Ramos (cell line): ENCODE results near the gene LRRC36.

Experiments used
- in situ Hi-C: fragments of 300-500 bp; cut with MboI; formaldehyde crosslinking; loops from one replicate; pipeline ENCODE4 v1.14.3; 2022; ENCODE audit warnings: low sequenced_read_pairs; ENCODE audit not compliant: unreplicated experiment

Gene LRRC36

DNA sequence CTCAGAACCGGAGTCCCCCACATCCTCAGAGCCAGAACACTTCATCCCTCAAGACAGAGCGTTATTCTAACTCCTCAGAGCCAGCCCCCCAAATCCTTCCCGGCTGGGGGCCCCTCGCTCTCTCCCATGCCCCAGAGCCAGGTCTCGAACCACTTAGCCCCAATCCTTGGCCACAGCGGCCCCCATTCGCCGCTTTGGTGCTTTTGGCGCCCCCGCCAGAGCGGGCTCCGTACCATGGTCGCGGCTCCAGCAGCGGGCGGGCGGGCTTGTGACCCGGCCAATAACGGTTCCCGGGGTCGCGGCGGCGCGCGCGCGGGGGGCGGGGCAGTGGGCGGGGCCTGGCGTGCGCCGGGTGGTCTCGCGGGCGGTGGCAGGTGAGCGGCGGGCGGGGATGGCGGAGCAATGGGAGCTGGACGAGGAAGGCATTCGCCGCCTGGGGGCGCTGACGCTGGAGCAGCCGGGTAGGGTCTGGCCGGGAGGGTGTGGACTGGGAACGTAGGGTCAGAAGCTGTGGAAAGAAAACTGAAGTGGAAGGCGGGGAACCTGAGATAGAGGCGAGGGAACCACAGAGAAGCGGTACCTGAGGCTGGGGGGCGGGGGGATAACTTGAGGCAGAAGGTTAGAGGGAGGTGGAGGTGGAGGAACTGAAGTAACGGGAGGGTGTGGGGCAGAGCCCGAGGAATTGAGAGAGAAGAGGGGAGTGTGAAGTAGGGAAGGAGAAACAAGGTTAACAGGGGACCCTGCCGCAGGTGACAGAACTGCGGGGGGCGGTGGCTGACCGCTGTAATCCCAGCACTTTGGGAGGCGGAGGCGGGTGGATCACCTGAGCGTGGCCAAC, at the start of gene LRRC36, which contains the start of gene KCTD19:
Gene LRRC36 (plus strand): TSS at position 344 of the 838 bp plus-strand sequence. CDS start 48 bp downstream, at position 392.
Gene KCTD19 (minus strand): TSS at position 270 of the 838 bp plus-strand sequence. CDS start 34 bp downstream, at position 236.
- in situ Hi-C loops, result no loop called here

DNA sequence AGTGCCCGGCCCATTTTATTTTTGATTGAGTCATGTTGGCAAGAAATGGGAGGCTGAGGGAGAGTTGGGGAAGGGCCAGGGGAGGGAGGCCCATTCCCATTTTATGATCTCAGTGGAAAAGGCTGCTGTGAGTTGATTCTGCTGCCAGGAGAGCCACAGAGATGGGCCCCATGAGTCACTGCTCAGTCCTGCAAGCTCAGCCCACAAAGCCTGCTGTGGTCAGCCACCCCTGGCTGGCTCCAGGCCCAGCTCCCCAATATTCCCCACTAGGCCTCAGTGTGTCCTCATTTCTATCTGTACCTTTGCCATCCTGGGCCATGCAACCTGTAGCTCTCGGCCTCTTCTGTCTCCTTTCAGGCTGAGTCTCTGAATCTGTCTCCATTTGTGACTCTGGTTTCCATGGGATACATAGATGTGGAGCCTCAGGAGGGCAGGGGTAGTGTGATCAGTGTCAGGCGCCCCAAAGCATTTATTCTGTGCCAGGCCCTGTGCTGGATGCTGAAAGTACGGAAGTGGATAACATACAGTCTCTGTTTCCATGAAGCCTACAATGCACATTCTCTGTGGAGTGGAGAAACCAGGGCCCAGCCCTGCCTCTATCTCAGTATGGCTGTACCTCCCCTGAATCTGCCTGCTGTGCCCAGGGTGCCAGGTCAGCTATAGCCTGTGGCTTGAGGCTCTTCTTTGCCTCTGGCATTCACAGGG, 49.2 kb upstream of the LRRC36 start:
- in situ Hi-C loops, result no loop called here

- in situ Hi-C loops, result no loop called here
These were observed 48.4 kb upstream of the LRRC36 start for GRCh38 chr16:67277999-67278772.

DNA sequence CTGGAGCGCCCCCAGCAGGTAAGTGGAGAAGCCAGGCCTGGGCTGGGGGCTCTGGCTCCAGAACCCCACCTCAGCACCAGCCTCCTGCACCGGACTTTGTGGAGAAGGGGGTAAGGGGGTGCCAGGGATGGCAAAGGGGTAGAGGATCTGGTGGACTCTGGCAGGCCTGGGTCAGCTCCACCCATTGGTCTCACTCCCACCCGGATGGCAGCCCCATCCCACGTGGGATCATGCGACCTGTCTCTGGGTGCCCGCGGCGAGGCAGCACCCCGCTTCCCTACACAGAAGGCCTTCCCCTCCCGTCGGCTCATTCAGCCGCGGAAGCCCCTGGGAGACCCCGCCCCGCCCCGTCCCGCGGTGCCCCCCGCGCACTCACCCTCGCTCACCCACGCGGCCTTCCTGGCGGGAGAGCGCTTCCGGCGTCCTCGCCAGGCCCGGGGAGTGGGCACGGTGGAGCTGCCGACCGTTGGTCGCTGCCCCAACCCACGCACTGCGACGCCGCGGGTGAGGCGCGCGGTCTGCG, 47.8 kb upstream of the LRRC36 start:
- in situ Hi-C loops, result no loop called here

- in situ Hi-C loops, result no loop called here
These were observed 47.1 kb upstream of the LRRC36 start, which contains the start of gene PLEKHG4 for GRCh38 chr16:67279296-67280089. Gene PLEKHG4 (plus strand): TSS chr16:67279532. CDS start chr16:67280045, 513 bp downstream.

DNA sequence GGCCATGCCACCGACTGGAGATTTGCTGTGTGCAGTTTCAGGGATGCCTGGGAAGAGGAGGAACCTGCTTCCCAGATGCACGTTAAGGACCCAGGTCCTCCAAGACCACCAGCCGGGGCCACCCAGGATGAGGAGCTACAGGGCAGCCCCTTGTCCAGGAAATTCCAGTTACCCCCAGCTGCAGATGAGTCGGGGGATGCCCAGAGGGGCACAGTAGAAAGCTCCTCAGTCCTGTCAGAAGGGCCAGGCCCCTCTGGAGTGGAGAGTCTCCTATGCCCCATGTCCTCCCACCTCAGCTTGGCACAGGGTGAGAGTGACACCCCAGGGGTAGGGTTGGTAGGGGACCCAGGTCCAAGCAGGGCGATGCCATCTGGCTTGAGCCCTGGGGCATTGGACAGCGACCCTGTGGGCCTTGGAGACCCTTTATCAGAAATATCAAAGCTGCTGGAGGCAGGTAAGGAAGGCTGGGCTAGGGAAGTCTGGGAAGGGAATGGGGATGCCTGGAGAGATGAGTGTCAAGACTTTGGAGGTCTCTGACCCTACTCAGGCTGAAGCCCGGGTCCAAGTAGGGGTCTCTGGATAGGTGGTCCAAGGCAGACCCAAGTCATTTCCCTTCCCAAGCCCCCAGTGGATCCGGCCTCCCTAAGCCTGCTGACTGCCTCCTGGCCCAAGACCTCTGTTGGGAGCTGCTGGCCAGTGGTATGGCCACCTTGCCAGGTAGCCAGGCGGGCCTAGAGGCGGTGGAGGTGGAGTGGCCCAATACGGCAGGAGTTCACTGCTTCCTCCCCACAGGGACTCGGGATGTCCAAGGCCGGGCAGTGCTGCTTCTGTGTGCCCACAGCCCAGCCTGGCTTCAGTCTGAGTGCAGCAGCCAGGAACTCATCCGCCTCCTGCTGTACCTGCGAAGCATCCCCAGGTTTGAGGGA, 46.3 kb upstream of the LRRC36 start:
- in situ Hi-C loops, result no loop called here

DNA sequence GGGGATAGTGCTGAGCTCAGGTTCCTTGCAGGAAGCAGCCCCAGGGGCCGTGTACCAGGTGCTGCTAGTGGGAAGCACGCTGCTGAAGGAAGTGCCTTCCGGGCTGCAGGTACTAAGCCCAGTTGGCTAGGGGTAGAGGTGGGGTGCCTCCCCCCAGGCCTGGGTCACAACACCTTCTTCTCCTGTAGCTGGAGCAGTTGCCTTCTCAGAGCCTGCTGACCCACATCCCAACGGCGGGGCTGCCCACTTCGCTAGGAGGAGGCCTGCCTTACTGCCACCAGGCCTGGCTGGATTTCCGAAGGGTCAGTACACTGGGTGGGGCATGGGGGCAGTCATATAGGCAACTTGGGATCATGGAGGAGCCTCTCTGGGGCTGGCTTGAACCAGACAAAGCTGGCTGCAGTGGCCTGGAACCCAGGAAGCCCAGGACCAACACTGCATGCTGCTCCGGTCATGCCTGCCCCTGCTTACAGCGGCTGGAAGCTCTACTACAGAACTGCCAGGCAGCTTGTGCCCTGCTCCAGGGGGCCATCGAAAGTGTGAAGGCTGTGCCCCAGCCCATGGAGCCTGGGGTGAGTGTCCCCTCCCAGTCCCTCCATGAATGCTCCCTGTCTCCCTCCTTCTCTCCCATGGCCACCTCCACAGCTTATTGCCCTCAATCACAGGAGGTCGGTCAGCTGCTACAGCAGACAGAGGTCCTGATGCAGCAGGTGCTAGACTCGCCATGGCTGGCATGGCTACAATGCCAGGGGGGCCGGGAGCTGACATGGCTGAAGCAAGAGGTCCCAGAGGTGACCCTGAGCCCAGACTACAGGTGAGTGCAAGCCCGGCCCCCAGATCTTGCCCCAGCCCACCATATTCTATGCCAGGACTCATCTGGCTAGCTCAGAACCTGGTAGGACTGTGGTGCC, 44.8 kb upstream of the LRRC36 start:
- in situ Hi-C loops, result no loop called here

- in situ Hi-C loops, result no loop called here
These were observed 44.2 kb upstream of the LRRC36 start for GRCh38 chr16:67282447-67282805.

DNA sequence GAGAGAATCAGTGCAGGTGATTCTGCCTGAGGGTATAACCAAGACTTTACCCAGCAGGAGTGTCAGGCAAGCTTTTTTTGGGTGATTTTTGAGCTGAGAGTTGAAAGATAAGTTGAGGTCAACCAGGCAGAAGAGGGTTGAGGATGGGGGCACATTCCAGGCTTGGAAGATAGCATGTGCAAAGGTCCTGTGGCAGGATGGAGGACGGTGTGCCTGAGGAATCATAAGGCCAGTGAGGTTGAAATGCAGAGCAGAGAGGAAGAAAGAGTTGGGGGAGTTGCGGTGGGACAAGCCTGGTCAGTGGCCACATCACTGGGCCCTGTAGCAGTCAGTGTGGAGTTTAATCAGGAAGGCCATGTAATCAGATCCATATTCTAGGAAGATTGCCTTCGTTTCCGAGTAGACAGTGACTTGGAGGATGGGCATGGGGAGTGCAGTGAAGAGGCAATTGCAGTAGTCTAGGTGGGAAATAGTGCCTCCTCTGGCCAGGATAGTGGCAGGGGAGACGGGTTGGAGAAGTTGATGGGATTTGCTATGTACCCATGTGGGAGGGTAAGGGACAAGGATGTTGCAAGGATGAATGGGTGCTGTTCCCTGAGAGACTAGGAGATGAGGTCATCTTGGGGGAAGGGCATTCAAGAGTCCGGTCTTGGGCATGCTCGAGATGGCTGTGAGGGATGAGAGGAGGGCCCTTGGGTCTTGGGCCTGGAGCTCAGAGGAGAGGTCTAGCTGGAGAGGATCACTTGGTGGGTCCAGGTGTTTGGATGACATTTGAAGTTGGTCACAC, 43.4 kb upstream of the LRRC36 start:
- in situ Hi-C loops, result no loop called here

DNA sequence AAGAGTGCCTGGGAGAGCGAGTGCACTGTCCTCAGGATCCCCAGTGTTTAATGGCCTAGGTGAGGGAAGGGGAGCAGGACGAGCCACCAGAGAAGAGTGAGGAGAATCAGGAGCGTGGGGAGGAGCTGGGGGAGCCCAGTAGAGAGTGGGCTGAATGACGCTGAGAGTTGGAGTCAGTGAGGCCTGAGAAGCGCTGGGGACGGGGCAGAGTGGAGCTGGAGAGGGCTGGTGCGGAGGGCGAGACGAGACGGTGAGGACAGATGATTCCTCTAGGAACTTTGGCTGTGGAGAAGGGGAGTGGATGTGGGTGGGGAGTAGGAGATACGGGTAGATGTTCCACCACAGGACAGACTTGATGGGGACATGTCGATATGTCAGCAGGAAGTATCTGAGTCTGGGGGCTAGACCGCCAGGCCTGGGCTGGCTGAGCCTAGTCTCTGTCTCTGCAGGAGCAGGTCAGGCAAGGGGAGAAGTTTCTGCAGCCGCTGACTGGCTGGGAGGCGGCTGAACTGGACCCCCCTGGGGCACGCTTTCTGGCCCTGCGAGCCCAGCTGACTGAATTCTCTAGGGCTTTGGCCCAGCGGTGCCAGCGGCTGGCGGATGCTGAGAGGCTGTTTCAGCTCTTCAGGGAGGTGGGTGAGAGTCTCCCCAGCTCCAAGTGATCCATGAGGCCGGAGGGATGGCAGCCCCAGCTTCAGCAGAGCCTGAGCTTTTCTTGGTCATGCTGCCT, 42.6 kb upstream of the LRRC36 start:
- in situ Hi-C loops, result no loop called here

GRCh38 chr16:67284699-67285646, 41.6 kb upstream of the LRRC36 start:
- in situ Hi-C loops, result no loop called here

DNA sequence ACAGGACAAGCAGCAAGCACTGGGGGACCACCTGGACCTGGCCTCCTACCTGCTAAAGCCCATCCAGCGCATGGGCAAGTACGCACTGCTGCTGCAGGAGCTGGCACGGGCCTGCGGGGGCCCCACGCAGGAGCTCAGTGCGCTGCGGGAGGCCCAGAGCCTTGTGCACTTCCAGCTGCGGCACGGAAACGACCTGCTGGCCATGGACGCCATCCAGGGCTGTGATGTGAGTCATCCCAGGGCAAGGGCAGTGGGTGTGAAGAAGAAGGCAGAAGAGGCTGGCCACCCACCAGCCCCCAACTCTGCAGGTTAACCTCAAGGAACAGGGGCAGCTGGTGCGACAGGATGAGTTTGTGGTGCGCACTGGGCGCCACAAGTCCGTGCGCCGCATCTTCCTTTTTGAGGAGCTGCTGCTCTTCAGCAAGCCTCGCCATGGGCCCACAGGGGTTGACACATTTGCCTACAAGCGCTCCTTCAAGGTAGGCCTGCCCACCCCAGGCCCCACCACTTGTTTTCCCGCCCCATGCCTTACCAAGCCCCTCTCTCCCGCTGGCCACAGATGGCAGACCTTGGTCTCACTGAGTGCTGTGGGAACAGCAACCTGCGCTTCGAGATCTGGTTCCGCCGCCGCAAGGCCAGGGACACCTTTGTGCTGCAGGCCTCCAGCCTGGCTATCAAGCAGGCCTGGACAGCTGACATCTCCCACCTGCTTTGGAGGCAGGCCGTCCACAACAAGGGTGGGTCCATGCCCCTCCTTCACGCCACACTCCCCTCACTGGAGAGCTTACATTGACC, 40.0 kb upstream of the LRRC36 start:
- in situ Hi-C loops, result no loop called here

- in situ Hi-C loops, result no loop called here
These were observed 38.7 kb upstream of the LRRC36 start for GRCh38 chr16:67287960-67288359.

DNA sequence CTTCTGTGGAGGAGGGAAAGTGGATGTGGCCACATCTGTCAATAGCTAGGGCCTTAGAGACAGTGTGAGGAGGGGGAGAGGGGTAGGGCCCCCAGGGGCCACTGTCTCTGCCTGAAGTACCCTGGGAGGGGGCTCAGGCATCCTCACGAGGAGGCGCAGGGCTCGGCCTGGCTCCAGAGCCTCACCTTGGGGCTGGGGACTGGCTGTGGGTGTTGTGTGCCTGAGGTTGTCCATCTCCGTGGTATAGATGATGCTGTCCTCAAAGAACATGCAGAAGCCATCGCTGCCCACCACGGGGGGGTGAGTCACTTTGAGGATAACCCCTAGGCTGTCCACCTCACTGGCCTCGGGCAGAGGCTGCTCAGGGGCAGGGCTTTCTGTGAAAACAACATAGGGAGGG, 35.2 kb upstream of the LRRC36 start:
- in situ Hi-C loops, result no loop called here
